NCI-H187 (cell line): ENCODE measurements around the gene ARHGEF9.
"Not testable (repeated sequence)": the region's sequence is repeated elsewhere in the genome, so short reads cannot be mapped to it uniquely, and the experiment has no call there.

Source experiments
- DNase-seq, 2 experiments: peaks; one replicate each; lab custom pipeline; 2025; lab: John Stamatoyannopoulos, UW

ARHGEF9 gene

DNA sequence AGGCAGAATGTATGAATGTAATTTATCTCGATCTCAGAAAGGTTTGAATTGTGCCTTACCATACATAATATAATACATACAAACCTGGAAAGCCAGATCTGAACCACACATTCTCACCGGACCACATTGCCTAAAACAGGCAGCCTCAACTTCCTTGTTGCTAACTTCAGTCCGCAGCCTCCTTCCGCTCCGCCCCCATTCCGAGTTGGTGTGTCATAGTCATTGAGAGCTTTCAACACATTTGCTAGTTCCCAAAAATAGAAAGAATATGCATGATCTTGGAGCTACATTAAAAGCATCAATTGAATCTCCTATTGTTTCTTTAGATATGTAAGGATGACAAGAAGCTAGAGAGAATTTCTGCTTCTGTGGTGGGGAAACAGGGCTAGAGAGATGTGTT is 127.2 kb downstream of the ARHGEF9 start:
- no peak for DNase-seq

DNA sequence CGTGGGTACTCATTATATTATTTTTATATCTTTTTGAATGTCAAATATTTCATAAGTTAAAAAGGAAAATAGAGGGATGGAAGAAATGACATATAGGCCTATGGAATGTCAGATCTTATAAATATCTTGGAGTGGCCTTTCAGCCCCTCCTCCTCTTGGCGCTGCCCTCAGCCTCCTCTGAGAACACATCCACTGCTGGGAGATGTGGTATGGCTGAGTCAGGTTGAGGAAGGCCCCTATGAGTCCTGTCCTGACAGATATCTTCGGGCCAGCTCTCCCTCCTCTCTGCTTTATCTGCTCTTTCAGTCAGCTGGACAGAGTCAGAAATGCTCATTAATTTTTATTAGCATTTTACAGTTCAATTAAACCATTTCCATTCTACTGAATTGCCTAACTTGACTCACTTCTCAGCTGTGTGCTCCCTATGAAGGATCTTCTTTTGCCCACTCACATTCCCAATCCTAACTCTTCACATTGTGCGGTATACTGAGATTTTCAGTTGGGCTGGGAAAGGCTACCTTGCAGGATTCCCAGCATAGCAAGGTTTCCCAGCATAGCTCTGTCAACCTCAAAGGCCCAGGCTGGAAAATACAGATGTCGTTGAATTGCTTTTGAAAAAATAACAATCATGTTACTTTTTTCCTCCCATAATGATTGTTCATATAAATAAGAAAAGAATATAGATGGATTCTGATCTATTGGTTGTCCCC is 128.0 kb downstream of the ARHGEF9 start:
- DNase-seq = no peak

DNA sequence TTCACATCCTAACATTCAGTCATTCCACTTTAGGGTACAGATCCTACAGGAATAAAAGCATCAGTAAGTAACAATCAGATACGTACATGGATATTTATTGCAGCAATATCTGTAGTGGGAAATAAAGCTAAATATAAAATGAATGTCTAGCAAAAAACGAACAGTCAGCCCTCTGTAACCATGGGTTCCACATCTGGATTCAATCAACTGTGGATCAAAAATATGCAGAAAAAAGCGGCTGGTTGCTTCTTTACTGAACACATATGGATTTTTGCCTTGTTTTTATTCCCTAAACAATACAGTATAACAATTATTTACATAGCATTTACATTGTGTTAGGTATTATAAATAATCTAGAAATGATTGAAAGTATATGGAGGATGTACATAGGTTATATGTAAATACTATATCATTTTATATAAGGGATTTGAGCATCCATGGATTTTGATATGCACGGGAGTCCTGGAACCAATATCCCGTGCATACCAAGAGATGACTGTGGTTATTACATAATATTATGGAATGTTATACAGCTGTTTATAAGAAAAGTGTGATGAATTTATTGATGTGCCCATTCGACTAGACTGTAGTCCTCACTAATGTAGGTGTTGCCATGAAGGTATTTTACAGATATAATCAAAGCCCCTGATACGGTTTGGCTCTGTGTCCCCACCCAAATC is 132.8 kb downstream of the ARHGEF9 start:
- no peak for DNase-seq

DNA sequence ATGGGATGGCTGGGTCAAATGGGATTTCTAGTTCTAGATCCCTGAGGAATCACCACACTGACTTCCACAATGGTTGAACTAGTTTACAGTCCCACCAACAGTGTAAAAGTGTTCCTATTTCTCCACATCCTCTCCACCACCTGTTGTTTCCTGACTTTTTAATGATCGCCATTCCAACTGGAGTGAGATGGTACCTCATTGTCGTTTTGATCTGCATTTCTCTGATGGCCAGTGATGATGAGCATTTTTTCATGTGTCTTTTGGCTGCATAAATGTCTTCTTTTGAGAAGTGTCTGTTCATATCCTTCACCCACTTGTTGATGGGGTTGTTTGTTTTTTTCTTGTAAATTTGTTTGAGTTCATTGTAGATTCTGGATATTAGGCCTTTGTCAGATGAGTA is 139.3 kb downstream of the ARHGEF9 start:
- DNase-seq = not testable (repeated sequence)

DNA sequence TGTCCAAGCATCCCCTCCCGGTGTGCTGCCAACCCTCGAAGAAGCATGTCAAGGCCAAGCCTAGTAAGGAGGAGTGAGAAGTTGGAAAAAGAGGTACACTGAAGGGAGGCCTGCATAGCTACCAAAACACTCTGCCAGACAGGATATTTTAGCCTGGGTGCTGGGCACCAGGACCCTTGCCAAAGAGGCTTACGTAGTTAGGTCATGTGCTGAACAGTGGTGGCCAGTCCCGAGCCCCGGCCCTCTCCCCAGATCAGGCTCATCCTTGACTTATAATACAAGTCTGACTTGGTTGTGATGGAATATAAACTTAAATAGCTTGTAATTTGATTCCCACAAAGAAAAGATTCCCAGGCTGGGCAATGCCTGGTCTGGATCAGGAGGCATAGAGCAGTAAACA is 149.3 kb downstream of the ARHGEF9 start:
- DNase-seq = no peak

DNA sequence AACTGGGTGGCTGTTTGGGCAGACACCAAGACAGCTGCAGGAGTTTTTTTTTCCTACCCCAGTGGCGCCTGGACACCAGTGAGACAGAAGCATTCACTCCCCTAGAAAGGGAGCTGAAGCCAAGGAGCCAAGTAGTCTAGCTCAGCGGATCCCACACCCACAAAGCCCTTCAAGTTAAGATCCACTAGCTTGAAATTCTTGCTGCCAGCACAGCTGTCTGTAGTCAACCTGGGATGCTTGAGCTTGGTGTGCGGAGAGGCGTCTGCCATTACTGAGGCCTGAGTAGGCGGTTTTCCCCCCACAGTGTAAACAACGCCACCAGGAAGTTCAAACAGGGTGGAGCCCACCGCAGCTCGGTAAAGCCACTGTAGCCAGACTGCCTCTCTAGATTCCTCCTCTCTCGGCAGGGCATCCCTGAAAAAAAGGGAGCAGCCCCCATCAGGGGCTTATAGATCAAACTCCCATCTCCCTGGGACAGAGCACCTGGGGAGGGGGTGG is 171.4 kb downstream of the ARHGEF9 start:
- DNase-seq = no peak

DNA sequence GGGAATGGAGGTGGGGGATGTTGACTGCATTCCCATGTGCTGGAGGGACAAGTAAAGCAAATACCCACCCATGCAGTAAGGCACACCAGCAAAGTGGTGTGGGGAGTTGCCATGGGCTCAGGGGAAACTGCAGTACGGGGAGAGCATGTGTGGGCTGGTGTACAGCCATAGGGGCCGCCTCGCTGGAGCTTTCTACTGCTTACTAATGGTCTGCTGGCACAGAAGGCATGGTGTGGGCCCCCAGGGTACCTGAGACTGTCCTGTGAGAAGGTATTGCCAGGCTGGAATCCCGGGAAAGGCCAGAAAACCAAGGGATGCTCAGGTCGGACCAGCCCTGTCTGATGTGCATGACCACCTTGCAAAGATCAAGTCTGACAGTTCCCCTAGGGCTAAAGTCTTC is 199.1 kb downstream of the ARHGEF9 start:
- DNase-seq = no peak
